Right cardiac atrium (tissue), 5 donors: Measurements from ENCODE around the gene DNASE2. TPM values are rescaled to one million over a fixed set of nuclear protein-coding genes. Genes with fewer than 3 reads are reported as not detected.
"Not testable (repeated sequence)": the region's sequence is repeated elsewhere in the genome, so short reads cannot be mapped to it uniquely, and the experiment has no call there.

Experiments
- ATAC-seq, 2 donors: fragments of 200-7000 bp; cut with Tn5 transposase; one replicate each; pipeline versions ENCODE4 v1.8.0 to v1.9.1; 2020; ENCODE audit warnings: moderate library complexity in 2 of 2, mild to moderate bottlenecking in 1 of 2
- DNase-seq, 3 donors: peaks; one replicate each; pipeline ENCODE4 v3.0.0-alpha.2; 2020
- H3K27ac ChIP-seq: one replicate; pipeline ENCODE4 v1.5.1; 2013; ENCODE audit warnings: mild to moderate bottlenecking, low read length, control low read depth, moderate library complexity
- H3K27me3 ChIP-seq: one replicate; pipeline ENCODE4 v1.6.1; 2013; ENCODE audit not compliant: control insufficient read depth, insufficient read depth
- H3K4me1 ChIP-seq: one replicate; pipeline ENCODE4 v1.6.1; 2013; ENCODE audit warnings: low read length; ENCODE audit not compliant: control insufficient read depth, insufficient read depth
- H3K4me3 ChIP-seq: one replicate; pipeline ENCODE4 v1.5.1; 2013; ENCODE audit warnings: low read length, control low read depth
- H3K9me3 ChIP-seq: one replicate; pipeline ENCODE4 v1.6.1; 2013; ENCODE audit warnings: low read length; ENCODE audit not compliant: control insufficient read depth
- WGBS: extraction: QIAGEN DNeasy Blood & Tissue Kit; methylation state at CpG from one replicate; pipeline ENCODE4 v1.1.7; 2013; 5-methylcytosine and 5-hydroxymethylcytosine counted together
- intact Hi-C, 4 donors: fragments of 100-400 bp; cut with DNase I; formaldehyde crosslinking; loops; one replicate each; pipeline versions ENCODE4 v1.11.0 to v1.14.0; 2022 to 2023
- polyA plus RNA-seq: library from polyadenylated mRNA; stranded (reverse); fragments of 200-250 nt; gene quantifications from one replicate; pipeline ENCODE4 v1.2.3, GENCODE V29; 2013
- total RNA-seq, 4 donors: library from RNA; stranded (reverse); fragmentation: NEBNext Ultra II Directional; extraction: Animal tissue kit (Norgen Biotek cat#: 25700); gene quantifications; one replicate each; pipeline ENCODE4 v1.2.1, GENCODE V29; 2021
- donor health status: healthy with polysubstance abuse.
- donor health status: DM: no; HTN: yes; CAD: no.
- donor health status: DM: no; HTN: no; CAD: no.
- donor health status: DM: no; HTN: yes; CAD: no; lungs with severe emphysema.
- donor health status: DM: yes; HTN: yes; CAD: no.

Gene DNASE2
- total and polyA plus RNA-seq, 5 donors, result 19.2 to 30.6 (median 23.6) TPM

DNA sequence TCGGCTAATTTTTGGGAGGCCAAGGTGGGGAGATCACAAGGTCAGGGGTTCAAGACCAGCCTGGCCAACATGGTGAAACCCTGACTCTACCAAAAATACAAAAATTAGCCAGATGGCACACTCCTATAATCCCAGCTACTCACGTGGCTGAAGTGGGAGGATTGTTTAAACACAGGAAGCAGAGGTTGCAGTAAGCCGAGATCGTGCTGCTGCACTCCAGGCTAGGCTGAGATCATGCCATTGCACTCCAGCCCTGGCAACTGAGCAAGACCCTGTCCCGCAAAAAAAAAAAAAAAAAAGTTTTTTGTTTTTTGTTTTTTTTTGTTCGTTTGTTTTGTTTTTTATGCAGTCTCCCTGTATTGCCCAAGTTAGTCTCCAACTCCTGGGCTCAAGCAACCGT, 21.7 kb downstream of the DNASE2 start:
- H3K9me3 ChIP-seq, result no peaks in the 10 kb centered on the region
- no peak overlapping the region for H3K4me3 ChIP-seq
- ATAC-seq, result no peak
- H3K27me3 ChIP-seq, result no peaks in the 10 kb centered on the region
- 65% methylated on average over 7 of the region's 7 CpGs for WGBS
- no peak for DNase-seq
- intact Hi-C loops, result no loop called here
- H3K4me1 ChIP-seq, result no peaks in the 10 kb centered on the region
- no peak overlapping the region for H3K27ac ChIP-seq

DNA sequence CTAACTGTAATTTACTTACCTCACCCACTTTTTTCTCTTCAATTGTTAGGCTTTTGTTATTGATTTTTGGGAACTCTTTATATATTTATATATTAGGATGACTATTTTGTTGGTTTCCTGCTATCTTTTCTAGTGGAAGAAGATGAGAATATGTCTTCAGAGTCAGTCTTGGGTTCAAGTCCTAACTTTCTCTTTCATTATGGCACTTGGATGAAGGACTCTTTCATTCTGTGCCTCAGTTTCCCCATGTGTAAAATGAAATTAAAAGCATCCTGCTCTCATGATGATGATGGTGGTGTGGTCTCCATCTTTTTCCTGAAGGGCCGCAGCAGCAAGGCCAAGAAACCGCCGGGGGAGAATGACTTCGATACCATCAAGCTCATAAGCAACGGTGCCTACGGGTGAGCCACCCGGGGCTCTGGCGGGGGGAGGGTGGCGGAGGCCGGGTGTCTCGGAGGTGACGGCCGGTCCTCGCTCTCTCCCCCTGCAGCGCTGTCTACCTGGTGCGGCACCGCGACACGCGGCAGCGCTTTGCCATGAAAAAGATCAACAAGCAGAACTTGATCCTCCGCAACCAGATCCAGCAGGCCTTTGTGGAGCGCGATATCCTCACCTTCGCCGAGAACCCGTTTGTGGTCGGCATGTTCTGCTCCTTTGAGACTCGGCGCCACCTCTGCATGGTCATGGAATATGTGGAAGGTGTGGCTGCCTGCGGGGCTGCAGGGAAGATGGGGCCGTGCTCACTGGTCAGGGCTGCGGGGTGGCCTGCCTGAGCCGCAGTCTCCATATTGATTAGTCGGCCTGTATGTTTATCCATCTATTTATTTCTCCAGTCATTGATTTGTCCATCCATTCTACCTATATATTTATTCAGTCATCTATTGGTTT, 23.0 kb downstream of the DNASE2 start:
- no peak overlapping the region for H3K27ac ChIP-seq
- no peaks in the 10 kb centered on the region for H3K27me3 ChIP-seq
- intact Hi-C loops, result no loop called here
- H3K4me1 ChIP-seq, result no peaks in the 10 kb centered on the region
- DNase-seq (no peak), ATAC-seq (no peak)
- H3K4me3 ChIP-seq, result no peak overlapping the region
- no peaks in the 10 kb centered on the region for H3K9me3 ChIP-seq
- 95% methylated on average over 35 of the region's 35 CpGs for WGBS

DNA sequence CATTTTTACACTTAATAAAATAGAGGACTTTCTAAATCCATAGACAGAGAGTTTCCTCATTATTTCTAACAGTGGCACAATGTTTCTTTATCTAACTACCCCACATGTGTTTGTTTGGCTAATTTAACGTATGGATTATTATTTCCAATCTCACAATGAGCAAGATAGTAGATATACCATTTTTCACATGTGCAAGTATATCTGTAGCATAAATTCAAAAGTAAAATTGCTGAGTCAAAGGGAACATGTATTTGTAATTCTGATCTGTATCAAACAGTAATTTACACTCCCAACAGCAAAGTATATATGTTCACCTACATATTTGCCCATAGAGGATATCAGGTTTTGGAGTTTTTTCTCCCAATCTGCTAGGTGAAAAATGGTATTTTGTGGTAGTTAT, 24.6 kb downstream of the DNASE2 start:
- WGBS, result 68% methylated on average over 1 of the region's 1 CpG
- H3K4me1 ChIP-seq, result no peaks in the 10 kb centered on the region
- no peaks in the 10 kb centered on the region for H3K9me3 ChIP-seq
- intact Hi-C loops, result no loop called here
- H3K27ac ChIP-seq, result no peak overlapping the region
- ATAC-seq, result no peak
- DNase-seq, result no peak
- H3K27me3 ChIP-seq, result no peaks in the 10 kb centered on the region
- no peak overlapping the region for H3K4me3 ChIP-seq

DNA sequence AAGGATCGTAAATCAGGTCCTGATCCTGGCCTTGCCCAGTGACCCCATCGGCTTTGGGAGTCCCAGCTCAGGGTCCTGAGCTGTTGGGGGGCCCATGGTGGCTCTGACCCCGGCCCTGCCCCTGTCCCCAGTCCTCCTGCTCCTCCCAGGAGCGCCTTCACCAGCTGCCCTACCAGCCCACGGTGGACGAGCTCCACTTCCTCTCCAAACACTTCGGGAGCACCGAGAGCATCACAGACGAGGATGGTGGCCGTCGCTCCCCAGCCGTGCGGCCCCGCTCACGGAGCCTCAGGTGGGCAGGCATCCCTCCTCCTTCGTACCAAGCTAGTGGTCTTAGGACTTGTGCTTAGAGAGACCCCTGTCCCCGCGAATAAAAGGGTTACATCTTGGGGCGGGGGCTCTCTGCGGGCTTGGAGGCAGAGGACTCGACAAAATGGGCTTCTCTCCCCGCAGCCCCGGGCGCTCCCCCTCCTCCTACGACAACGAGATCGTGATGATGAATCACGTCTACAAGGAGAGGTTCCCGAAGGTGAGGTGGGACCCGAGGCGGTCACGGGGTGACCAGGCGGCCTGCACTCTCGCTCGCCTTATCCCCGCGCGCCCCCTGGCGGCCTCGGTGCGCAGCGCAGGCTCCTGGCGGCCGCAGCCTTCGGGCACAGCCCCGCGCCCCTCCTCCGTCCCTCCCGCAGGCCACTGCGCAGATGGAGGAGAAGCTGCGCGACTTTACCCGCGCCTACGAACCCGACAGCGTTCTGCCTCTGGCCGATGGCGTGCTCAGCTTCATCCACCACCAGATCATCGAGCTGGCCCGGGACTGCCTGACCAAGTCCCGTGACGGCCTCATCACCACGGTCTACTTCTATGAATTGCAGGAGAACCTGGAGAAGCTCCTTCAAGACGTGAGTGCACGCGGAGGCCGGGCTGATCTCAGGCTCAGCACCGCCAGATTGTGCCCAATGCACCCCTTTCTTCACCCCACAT, 33.8 kb downstream of the DNASE2 start:
- H3K4me1 ChIP-seq, result no peaks in the 10 kb centered on the region
- H3K9me3 ChIP-seq, result no peaks in the 10 kb centered on the region
- no peaks in the 10 kb centered on the region for H3K27me3 ChIP-seq
- DNase-seq, result peak; percentile 82 to 95 (median 95)
- 13% methylated on average over 69 of the region's 69 CpGs for WGBS
- intact Hi-C loops, result loop anchor here (2.0 to 10.0 kb wide), 4 partner anchors 80 to 173 kb away; no protein-coding TSS in a partner anchor
- no peak overlapping the region for H3K4me3 ChIP-seq
- no peak overlapping the region for H3K27ac ChIP-seq
- peak; percentile 97 for ATAC-seq

DNA sequence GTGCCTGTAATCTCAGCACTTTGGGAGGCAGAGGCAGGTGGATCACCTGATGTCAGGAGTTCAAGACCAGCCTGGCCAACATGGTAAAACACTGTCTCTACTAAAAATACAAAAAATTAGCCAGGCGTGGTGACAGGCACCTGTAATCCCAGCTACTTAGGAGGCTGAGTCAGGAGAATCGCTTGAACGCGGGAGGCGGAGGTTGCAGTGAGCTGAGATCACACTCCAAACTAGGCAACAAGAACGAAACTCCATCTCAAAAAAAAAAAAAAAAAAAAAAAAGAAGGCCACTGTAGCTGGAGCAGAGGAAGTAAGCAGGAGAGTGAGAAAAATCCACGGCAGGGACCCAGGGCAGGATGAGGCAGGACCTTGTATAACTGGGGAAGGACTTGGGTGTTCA, 34.6 kb downstream of the DNASE2 start:
- H3K9me3 ChIP-seq, H3K4me3 ChIP-seq, H3K27me3 ChIP-seq, H3K27ac ChIP-seq, H3K4me1 ChIP-seq, DNase-seq, ATAC-seq: not testable (repeated sequence)
- intact Hi-C loops, result loop anchor here (2.0 to 10.0 kb wide), 4 partner anchors 79 to 172 kb away; no protein-coding TSS in a partner anchor
- 83% methylated on average over 7 of the region's 7 CpGs for WGBS

DNA sequence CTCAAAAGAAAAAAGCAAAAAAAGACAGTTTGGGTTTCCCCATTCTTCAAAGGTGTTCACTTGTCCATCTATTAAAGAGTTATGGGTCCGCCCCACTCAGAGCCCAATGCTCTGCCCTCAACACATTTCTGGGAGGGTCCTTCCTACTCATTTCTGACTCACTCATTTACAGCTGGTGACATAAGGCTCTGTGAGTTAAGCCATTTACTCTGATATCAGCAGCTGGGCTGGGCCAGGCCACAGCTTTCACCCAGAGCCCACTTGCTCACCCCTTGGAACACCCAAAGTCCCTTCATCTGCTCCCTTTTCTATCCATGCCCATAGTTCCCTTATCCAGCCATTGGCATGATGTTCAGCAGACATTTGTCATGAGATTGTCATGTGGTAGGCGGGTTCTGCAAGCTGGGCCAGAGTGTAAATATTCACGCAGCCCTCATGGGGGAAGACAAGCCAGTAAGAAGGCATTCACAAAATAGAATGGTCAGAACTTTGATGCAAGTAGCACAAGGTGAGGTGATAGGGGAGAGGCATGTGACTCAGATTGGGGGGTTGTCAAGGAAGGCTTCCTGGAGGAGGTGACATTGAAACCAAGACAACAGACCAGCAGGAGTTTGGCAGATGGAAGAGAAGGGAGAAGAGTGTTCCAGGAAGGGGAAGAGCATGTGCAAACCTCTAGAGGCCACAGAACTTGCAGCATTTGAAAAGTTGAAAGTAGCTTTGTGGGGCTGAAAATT, 37.1 kb downstream of the DNASE2 start:
- 84% methylated on average over 3 of the region's 3 CpGs for WGBS
- Histone ChIP-seq H3K9me3 (no peaks in the 10 kb centered on the region), H3K27me3 (no peaks in the 10 kb centered on the region), H3K4me1 (no peaks in the 10 kb centered on the region), H3K27ac (no peak overlapping the region), H3K4me3 (no peak overlapping the region)
- DNase-seq (no peak), ATAC-seq (no peak)
- intact Hi-C loops, result loop anchor here in 1 of 4 donors (10.0 kb wide), 1 partner anchor 169 kb away; no protein-coding TSS in a partner anchor

DNA sequence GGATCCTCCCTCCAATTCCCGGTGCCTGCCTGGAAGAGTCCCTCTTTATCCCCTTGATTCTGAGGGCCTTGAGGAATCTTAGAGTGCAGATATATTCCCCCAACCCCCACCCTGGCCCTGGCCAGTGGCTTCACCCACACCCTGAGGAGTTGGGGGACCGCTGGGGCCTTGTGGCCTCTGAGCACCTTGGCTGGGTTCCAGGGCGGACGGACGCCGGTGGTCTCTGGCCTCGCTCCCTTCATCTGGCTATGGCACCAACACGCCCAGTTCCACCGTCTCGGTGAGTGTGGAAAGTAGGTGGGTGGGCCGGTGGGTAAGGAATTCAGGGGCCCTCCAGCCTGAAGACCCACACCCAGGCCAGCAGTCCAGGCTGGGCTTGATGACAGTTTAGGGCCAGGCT, 37.9 kb downstream of the DNASE2 start:
- H3K4me3 ChIP-seq, result no peak overlapping the region
- no peaks in the 10 kb centered on the region for H3K4me1 ChIP-seq
- no peak overlapping the region for H3K27ac ChIP-seq
- WGBS, result 83% methylated on average over 11 of the region's 11 CpGs
- DNase-seq, result no peak
- H3K27me3 ChIP-seq, result no peaks in the 10 kb centered on the region
- intact Hi-C loops, result loop anchor here in 1 of 4 donors (10.0 kb wide), 1 partner anchor 169 kb away; no protein-coding TSS in a partner anchor
- ATAC-seq, result no peak
- H3K9me3 ChIP-seq, result no peaks in the 10 kb centered on the region

DNA sequence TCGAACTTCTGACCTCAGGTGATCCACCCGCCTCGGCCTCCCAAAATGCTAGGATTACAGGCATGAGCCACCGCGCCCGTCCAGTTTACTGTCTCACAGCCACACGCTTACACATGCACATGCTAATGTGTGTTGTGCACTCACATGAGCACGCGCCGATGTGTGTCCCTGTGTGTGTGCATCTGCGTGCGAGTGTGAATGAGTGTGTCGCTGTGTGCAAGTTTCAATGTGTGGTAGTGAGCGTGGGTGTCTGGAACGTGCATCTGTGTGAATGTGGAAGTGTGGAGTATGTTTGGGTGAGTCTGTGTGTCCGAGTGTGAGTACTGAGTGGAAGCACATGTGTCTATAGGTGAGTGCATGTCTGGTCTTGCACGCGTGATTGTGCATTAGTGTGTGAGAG, 38.7 kb downstream of the DNASE2 start:
- no peak overlapping the region for H3K4me3 ChIP-seq
- 94% methylated on average over 18 of the region's 18 CpGs for WGBS
- peaks cover 2% of the 10 kb centered on the region for H3K4me1 ChIP-seq
- H3K9me3 ChIP-seq, result no peaks in the 10 kb centered on the region
- ATAC-seq (no peak), DNase-seq (no peak)
- no peak overlapping the region for H3K27ac ChIP-seq
- no peaks in the 10 kb centered on the region for H3K27me3 ChIP-seq
- intact Hi-C loops, result loop anchor here in 1 of 4 donors (10.0 kb wide), 1 partner anchor 168 kb away; no protein-coding TSS in a partner anchor

DNA sequence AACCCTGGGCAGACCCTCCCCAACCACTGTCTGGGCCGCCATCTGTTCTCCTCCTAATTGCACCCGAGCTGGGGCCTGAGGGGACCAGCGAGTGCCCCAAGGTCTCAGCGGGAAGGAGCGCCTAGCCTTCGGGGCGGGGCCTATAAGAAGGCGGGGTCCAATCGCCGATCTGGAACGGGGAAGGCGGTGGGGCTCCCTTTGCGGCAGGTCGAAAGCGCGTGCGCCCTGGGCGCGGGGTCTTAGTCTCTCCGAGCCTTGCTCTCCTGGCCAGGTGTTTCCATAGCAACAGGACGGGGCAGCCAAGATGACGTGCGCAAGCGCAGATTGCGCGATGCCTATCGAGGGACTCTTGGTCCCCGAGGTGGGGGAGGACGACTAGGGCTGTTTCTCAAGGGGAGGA, 40.2 kb downstream of the DNASE2 start:
- WGBS, result 2% methylated on average over 29 of the region's 29 CpGs
- peak; percentile 5 to 9 for ATAC-seq

More for the DNA sequence above, 40.2 kb downstream of the DNASE2 start:
- H3K27ac ChIP-seq, result no peak overlapping the region
- DNase-seq, result peak in 2 of 3 donors; percentile 54 to 64
- no peaks in the 10 kb centered on the region for H3K9me3 ChIP-seq
- H3K4me3 ChIP-seq, result no peak overlapping the region
- intact Hi-C loops, result loop anchor here in 1 of 4 donors (10.0 kb wide), 1 partner anchor 166 kb away; no protein-coding TSS in a partner anchor
- no peaks in the 10 kb centered on the region for H3K27me3 ChIP-seq
- peaks cover 2% of the 10 kb centered on the region for H3K4me1 ChIP-seq
